Right ventricle myocardium superior (tissue), 1 donor: ENCODE data around the gene SLC28A3. TPM values are rescaled to one million over a fixed set of nuclear protein-coding genes. Genes with fewer than 3 reads are reported as not detected.

Source experiments
- ATAC-seq: fragments of 200-7000 bp; cut with Tn5 transposase; one replicate; pipeline ENCODE4 v1.9.1; 2020; ENCODE audit warnings: mild to moderate bottlenecking; ENCODE audit not compliant: poor library complexity
- DNase-seq: peaks from one replicate; pipeline ENCODE4 v3.0.0-alpha.2; 2020
- intact Hi-C: fragments of 100-400 bp; cut with DNase I; formaldehyde crosslinking; loops from one replicate; pipeline ENCODE4 v1.11.2; 2022
- total RNA-seq: library from RNA; stranded (reverse); fragmentation: NEBNext Ultra II Directional; extraction: Animal tissue kit (Norgen Biotek cat#: 25700); gene quantifications from one replicate; pipeline ENCODE4 v1.2.1, GENCODE V29; 2021
- donor health status: DM: no; HTN: yes; CAD: no; lungs with severe emphysema.

Gene SLC28A3
- total RNA-seq, 1 donor from 2014 or later: 0.24 TPM

- intact Hi-C loops: loop anchor here (10.0 kb wide), 1 partner anchor 91 kb away; no protein-coding TSS in a partner anchor
- ATAC-seq (no peak), DNase-seq (no peak)
These were observed 74.4 kb downstream of the SLC28A3 start for GRCh38 chr9:84266087-84266561.

GRCh38 chr9:84264307-84265029 is 76.1 kb downstream of the SLC28A3 start:
- intact Hi-C loops: loop anchor here (5.0 to 10.0 kb wide), 2 partner anchors 90 to 327 kb away; no protein-coding TSS in a partner anchor
- DNase-seq (no peak), ATAC-seq (no peak)

GRCh38 chr9:84261070-84261746 is 79.3 kb downstream of the SLC28A3 start:
- intact Hi-C loops: loop anchor here (5.0 to 10.0 kb wide), 2 partner anchors 86 to 324 kb away; no protein-coding TSS in a partner anchor
- DNase-seq (peak; percentile 90), ATAC-seq (peak; percentile 99)

GRCh38 chr9:84258371-84258770 is 82.2 kb downstream of the SLC28A3 start:
- no peak for ATAC-seq
- intact Hi-C loops: no loop called here
- DNase-seq: no peak

GRCh38 chr9:84255696-84256095 is 84.9 kb downstream of the SLC28A3 start:
- intact Hi-C loops: no loop called here
- ATAC-seq (no peak), DNase-seq (no peak)

GRCh38 chr9:84254972-84255371 is 85.6 kb downstream of the SLC28A3 start:
- peak; percentile 63 for DNase-seq
- peak; percentile 73 for ATAC-seq
- intact Hi-C loops: no loop called here

GRCh38 chr9:84251921-84252320 is 88.6 kb downstream of the SLC28A3 start:
- ATAC-seq (no peak), DNase-seq (no peak)
- intact Hi-C loops: no loop called here

GRCh38 chr9:84241817-84242373 is 98.7 kb downstream of the SLC28A3 start:
- intact Hi-C loops: no loop called here
- no peak for ATAC-seq

GRCh38 chr9:84239343-84239742 is 101.2 kb downstream of the SLC28A3 start:
- DNase-seq (no peak), ATAC-seq (no peak)
- intact Hi-C loops: no loop called here

More at GRCh38 chr9:84241817-84242373, 98.7 kb downstream of the SLC28A3 start:
- no peak for DNase-seq

- DNase-seq (no peak), ATAC-seq (no peak)
- intact Hi-C loops: no loop called here
These were observed 101.9 kb downstream of the SLC28A3 start for GRCh38 chr9:84238652-84239051.

GRCh38 chr9:84235511-84235910 is 105.0 kb downstream of the SLC28A3 start:
- intact Hi-C loops: no loop called here
- no peak for ATAC-seq
- DNase-seq: no peak

- intact Hi-C loops: no loop called here
- ATAC-seq (peak; percentile 28), DNase-seq (peak; percentile 47)
These were observed 110.0 kb downstream of the SLC28A3 start for GRCh38 chr9:84230355-84231145.

GRCh38 chr9:84229191-84229590 is 111.4 kb downstream of the SLC28A3 start:
- intact Hi-C loops: no loop called here
- ATAC-seq: no peak
- DNase-seq: no peak

GRCh38 chr9:84228130-84228720 is 112.3 kb downstream of the SLC28A3 start:
- no peak for ATAC-seq
- no peak for DNase-seq
- intact Hi-C loops: no loop called here

GRCh38 chr9:84226126-84226525 is 114.4 kb downstream of the SLC28A3 start:
- no peak for DNase-seq
- intact Hi-C loops: no loop called here
- ATAC-seq: peak; percentile 91
